H9 (cell line): Measurements from ENCODE around the gene LRMDA. TPM values are rescaled to one million over a fixed set of nuclear protein-coding genes. Genes with fewer than 3 reads are reported as not detected.

ENCODE experiments used
- DNase-seq: peaks from one replicate; pipeline ENCODE4 v3.0.0-alpha.2; 2017
- H2AFZ ChIP-seq: one replicate; pipeline ENCODE4 v1.6.1; 2013; ENCODE audit warnings: mild to moderate bottlenecking, low read length, control low read depth, moderate library complexity
- H2AK5ac ChIP-seq: 2 replicates; pipeline ENCODE4 v1.6.1; 2013; ENCODE audit warnings: low read length, control low read depth, mixed read lengths; ENCODE audit not compliant: insufficient read length
- H2BK120ac ChIP-seq: one replicate; pipeline ENCODE4 v1.6.1; 2013; ENCODE audit warnings: low read depth, mild to moderate bottlenecking, low read length, control low read depth, inconsistent platforms; ENCODE audit not compliant: poor library complexity, severe bottlenecking
- H2BK12ac ChIP-seq: 2 replicates; pipeline ENCODE4 v1.6.1; 2013; ENCODE audit warnings: low read length, control low read depth, mixed read lengths, low read depth; ENCODE audit not compliant: insufficient read length
- H2BK15ac ChIP-seq: 2 replicates; pipeline ENCODE4 v1.6.1; 2013; ENCODE audit warnings: low read depth, low read length, control low read depth
- H2BK20ac ChIP-seq: one replicate; pipeline ENCODE4 v1.6.1; 2013; ENCODE audit warnings: low read depth, mild to moderate bottlenecking, low read length, control low read depth, inconsistent platforms; ENCODE audit not compliant: poor library complexity, severe bottlenecking
- H2BK5ac ChIP-seq: 2 replicates; pipeline ENCODE4 v1.6.1; 2013; ENCODE audit warnings: low read length, control low read depth, mixed read lengths; ENCODE audit not compliant: insufficient read length
- H3K14ac ChIP-seq: 2 replicates; pipeline ENCODE4 v1.6.1; 2013; ENCODE audit warnings: low read length, control low read depth; ENCODE audit not compliant: insufficient read depth
- H3K18ac ChIP-seq: 2 replicates; pipeline ENCODE4 v1.6.1; 2013; ENCODE audit warnings: low read depth, mild to moderate bottlenecking, mixed read lengths, low read length, control low read depth; ENCODE audit not compliant: insufficient read length
- H3K23ac ChIP-seq: 2 replicates; pipeline ENCODE4 v1.6.1; 2013; ENCODE audit warnings: low read length, control low read depth, mixed read lengths, low read depth; ENCODE audit not compliant: insufficient read length
- H3K23me2 ChIP-seq: 2 replicates; pipeline ENCODE4 v1.6.1; 2013; ENCODE audit warnings: low read depth, mild to moderate bottlenecking, mixed read lengths, low read length, control low read depth; ENCODE audit not compliant: insufficient read length, poor library complexity, severe bottlenecking
- H3K27ac ChIP-seq: 2 replicates; pipeline ENCODE4 v1.5.1; 2013; ENCODE audit warnings: low read length, control low read depth, mixed read lengths, low read depth; ENCODE audit not compliant: insufficient read length
- H3K27me3 ChIP-seq: 2 replicates; pipeline ENCODE4 v1.6.1; 2013; ENCODE audit warnings: low read length, control low read depth, inconsistent platforms; ENCODE audit not compliant: insufficient read depth
- H3K4ac ChIP-seq: 2 replicates; pipeline ENCODE4 v1.6.1; 2013; ENCODE audit warnings: low read depth, mild to moderate bottlenecking, control low read depth, inconsistent platforms, low read length, moderate library complexity
- H3K4me1 ChIP-seq: 2 replicates; pipeline ENCODE4 v1.6.1; 2013; ENCODE audit warnings: low read length, control low read depth, inconsistent platforms; ENCODE audit not compliant: insufficient read depth
- H3K4me2 ChIP-seq: 2 replicates; pipeline ENCODE4 v1.6.1; 2013; ENCODE audit warnings: low read length, control low read depth, mixed read lengths; ENCODE audit not compliant: insufficient read length, insufficient read depth
- H3K56ac ChIP-seq: 2 replicates; pipeline ENCODE4 v1.6.1; 2013; ENCODE audit warnings: low read depth, mild to moderate bottlenecking, mixed read lengths, low read length, control low read depth; ENCODE audit not compliant: insufficient read length
- H3K79me1 ChIP-seq: 2 replicates; pipeline ENCODE4 v1.6.1; 2013; ENCODE audit warnings: low read depth, mild to moderate bottlenecking, moderate library complexity, low read length, control low read depth, inconsistent platforms; ENCODE audit not compliant: insufficient read depth, poor library complexity, severe bottlenecking
- H3K79me2 ChIP-seq: 2 replicates; pipeline ENCODE4 v1.6.1; 2013; ENCODE audit warnings: low read length, control low read depth, inconsistent platforms; ENCODE audit not compliant: insufficient read depth
- H3K9ac ChIP-seq: 2 replicates; pipeline ENCODE4 v1.6.1; 2013; ENCODE audit warnings: low read length, control low read depth, mixed read lengths; ENCODE audit not compliant: insufficient read length; ENCODE audit errors: extremely low read depth
- H3K9me3 ChIP-seq: one replicate; pipeline ENCODE4 v1.6.1; 2013; ENCODE audit warnings: low read depth, low read length, inconsistent platforms; ENCODE audit not compliant: control insufficient read depth
- H3T11ph ChIP-seq: one replicate; pipeline ENCODE4 v1.6.1; 2013; ENCODE audit warnings: mild to moderate bottlenecking, low read length, control low read depth, inconsistent platforms
- H4K20me1 ChIP-seq: one replicate; pipeline ENCODE4 v1.6.1; 2013; ENCODE audit not compliant: control insufficient read depth, insufficient read length, insufficient read depth
- H4K5ac ChIP-seq: 2 replicates; pipeline ENCODE4 v1.6.1; 2013; ENCODE audit warnings: low read depth, mild to moderate bottlenecking, mixed read lengths, low read length, control low read depth; ENCODE audit not compliant: insufficient read length
- H4K8ac ChIP-seq: replicated peaks from 2 replicates; pipeline ENCODE4 v1.6.1; 2013; ENCODE audit warnings: low read length, control low read depth, mixed read lengths, low read depth; ENCODE audit not compliant: insufficient read length
- H4K91ac ChIP-seq: 2 replicates; pipeline ENCODE4 v1.6.1; 2013; ENCODE audit warnings: low read depth, mild to moderate bottlenecking, moderate library complexity, mixed read lengths, low read length, control low read depth; ENCODE audit not compliant: insufficient read length
- H3K27ac Mint-ChIP-seq, 3 experiments: 2 replicates in 2 of 3; 3 replicates in 1 of 3; pipeline ENCODE4 v1.8.0; 2020 to 2021; ENCODE audit warnings: mixed read lengths in 3 of 3, mild to moderate bottlenecking in 1 of 3, moderate library complexity in 1 of 3
- H3K27me3 Mint-ChIP-seq: 2 replicates; pipeline ENCODE4 v1.8.0; 2021; ENCODE audit warnings: low read depth, mild to moderate bottlenecking, moderate library complexity, mixed read lengths
- H3K36me3 Mint-ChIP-seq, 3 experiments: 2 replicates in 2 of 3; 3 replicates in 1 of 3; pipeline ENCODE4 v1.8.0; 2020 to 2021; ENCODE audit warnings: low read depth in 3 of 3, mixed read lengths in 3 of 3; ENCODE audit not compliant: insufficient read depth in 1 of 3
- H3K4me1 Mint-ChIP-seq, 2 experiments: 2 replicates each; pipeline ENCODE4 v1.8.0; 2020; ENCODE audit warnings: mixed read lengths in 2 of 2
- H3K4me3 Mint-ChIP-seq, 2 experiments: 2 replicates in 1 of 2; 3 replicates in 1 of 2; pipeline ENCODE4 v1.8.0; 2020 to 2021; ENCODE audit warnings: mild to moderate bottlenecking in 2 of 2, mixed read lengths in 2 of 2, moderate library complexity in 1 of 2
- H3K9me3 Mint-ChIP-seq, 2 experiments: 2 replicates in 1 of 2; 3 replicates in 1 of 2; pipeline ENCODE4 v1.8.0; 2020; ENCODE audit warnings: mild to moderate bottlenecking in 2 of 2, mixed read lengths in 2 of 2, moderate library complexity in 1 of 2
- WGBS: extraction: QIAGEN DNeasy Blood & Tissue Kit; methylation state at CpG from one replicate; pipeline ENCODE4 v1.1.7; 2013; ENCODE audit warnings: missing lambda C conversion rate, low lambda C conversion rate, mixed read lengths; ENCODE audit not compliant: insufficient read length; ENCODE audit errors: extremely low coverage; 5-methylcytosine and 5-hydroxymethylcytosine counted together
- total RNA-seq: library from RNA; stranded (reverse); gene quantifications from 2 replicates; pipeline ENCODE4 v1.2.1, GENCODE V29; 2021
- TF ChIP-seq, protein P1 (sequence below): fragments of 200-600 bp; sonication (generic); conservative IDR thresholded peaks from 3 replicates; pipeline ENCODE4 v1.8.0; 2021; ENCODE audit warnings: antibody characterized with exemption, mild to moderate bottlenecking

LRMDA gene
- total RNA-seq, 1 experiment from 2014 or later = 1.8 TPM

DNA sequence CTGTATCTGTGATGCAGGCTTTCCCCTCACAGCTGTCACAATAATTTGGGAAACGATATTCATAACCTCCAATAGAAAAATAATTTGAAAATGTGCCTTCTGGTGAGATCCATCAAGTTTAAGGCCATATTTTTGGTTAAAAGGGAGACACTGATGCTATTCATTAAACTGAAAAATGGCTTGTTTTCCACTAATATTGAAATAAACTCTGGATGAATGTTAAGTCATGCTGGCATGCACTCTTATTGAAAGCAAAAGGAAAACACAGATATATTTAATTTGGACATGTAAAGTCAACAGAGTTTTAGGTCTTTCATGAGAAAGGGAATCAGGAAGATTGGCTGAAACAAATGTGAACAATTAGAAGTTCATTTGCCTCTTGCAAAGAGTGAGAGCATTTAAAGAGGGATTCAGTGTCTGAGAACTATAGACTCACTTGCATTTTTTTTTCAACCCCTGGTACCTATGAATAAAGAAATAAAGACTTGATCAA lies 879.2 kb downstream of the LRMDA start:
- H3K4me3 Mint-ChIP-seq = no peak overlapping the region
- TF ChIP-seq, protein P1, sequence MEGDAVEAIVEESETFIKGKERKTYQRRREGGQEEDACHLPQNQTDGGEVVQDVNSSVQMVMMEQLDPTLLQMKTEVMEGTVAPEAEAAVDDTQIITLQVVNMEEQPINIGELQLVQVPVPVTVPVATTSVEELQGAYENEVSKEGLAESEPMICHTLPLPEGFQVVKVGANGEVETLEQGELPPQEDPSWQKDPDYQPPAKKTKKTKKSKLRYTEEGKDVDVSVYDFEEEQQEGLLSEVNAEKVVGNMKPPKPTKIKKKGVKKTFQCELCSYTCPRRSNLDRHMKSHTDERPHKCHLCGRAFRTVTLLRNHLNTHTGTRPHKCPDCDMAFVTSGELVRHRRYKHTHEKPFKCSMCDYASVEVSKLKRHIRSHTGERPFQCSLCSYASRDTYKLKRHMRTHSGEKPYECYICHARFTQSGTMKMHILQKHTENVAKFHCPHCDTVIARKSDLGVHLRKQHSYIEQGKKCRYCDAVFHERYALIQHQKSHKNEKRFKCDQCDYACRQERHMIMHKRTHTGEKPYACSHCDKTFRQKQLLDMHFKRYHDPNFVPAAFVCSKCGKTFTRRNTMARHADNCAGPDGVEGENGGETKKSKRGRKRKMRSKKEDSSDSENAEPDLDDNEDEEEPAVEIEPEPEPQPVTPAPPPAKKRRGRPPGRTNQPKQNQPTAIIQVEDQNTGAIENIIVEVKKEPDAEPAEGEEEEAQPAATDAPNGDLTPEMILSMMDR = no peak
- H3K9me3 Mint-ChIP-seq = 0 out of 5 replicates have a peak, but pooled peaks cover 0 to 3% of the 10 kb centered on the region in 2 experiments
- H3K36me3 Mint-ChIP-seq = no peaks in the 10 kb centered on the region
- H3K27me3 Mint-ChIP-seq = no peaks in the 10 kb centered on the region
- H2BK15ac ChIP-seq = no peak overlapping the region
- H3K79me1 ChIP-seq = no peaks in the 10 kb centered on the region
- H3K18ac ChIP-seq = no peak overlapping the region
- H3K27me3 ChIP-seq = no peaks in the 10 kb centered on the region
- H3K56ac ChIP-seq = no peak overlapping the region
- WGBS = no CpG with 5 or more reads among the region's 1 CpG
- H3K23ac ChIP-seq = no peak overlapping the region
- H3K79me2 ChIP-seq = no peaks in the 10 kb centered on the region
- no peaks in the 10 kb centered on the region for H3K9me3 ChIP-seq
- H3K23me2 ChIP-seq = no peaks in the 10 kb centered on the region
- H2BK5ac ChIP-seq = no peak overlapping the region
- H3K4me2 ChIP-seq = no peak overlapping the region
- no peak overlapping the region for H2AK5ac ChIP-seq
- no peak overlapping the region for H4K8ac ChIP-seq
- H3K27ac Mint-ChIP-seq = no peak overlapping the region
- H4K91ac ChIP-seq = no peak overlapping the region
- no peak overlapping the region for H2AFZ ChIP-seq
- no peak overlapping the region for H2BK20ac ChIP-seq
- no peak for DNase-seq
- H3K4me1 ChIP-seq = no peaks in the 10 kb centered on the region
- no peak overlapping the region for H3K14ac ChIP-seq
- no peak overlapping the region for H3K4ac ChIP-seq
- no peaks in the 10 kb centered on the region for H4K20me1 ChIP-seq
- no peak overlapping the region for H3T11ph ChIP-seq
- no peak overlapping the region for H2BK120ac ChIP-seq
- peaks cover 9 to 12% of the 10 kb centered on the region in 2 experiments for H3K4me1 Mint-ChIP-seq
- no peak overlapping the region for H2BK12ac ChIP-seq
- no peak overlapping the region for H3K27ac ChIP-seq
- H4K5ac ChIP-seq = no peak overlapping the region
- H3K9ac ChIP-seq = no peak overlapping the region
